COLO829 (cell line): ENCODE data around the gene PNKP.
A peak's percentile ranks its signal among the peaks of the same experiment; 100 is the strongest.

Experiments
- DNase-seq: peaks from one replicate; pipeline ENCODE4 v3.0.0; 2012; ENCODE audit warnings: low spot score

The PNKP gene

GRCh38 chr19:49890349-49891311 is 23.3 kb upstream of the PNKP start:
- peak; percentile 56 for DNase-seq

GRCh38 chr19:49889687-49890348 is 22.4 kb upstream of the PNKP start:
- no peak for DNase-seq

- DNase-seq: no peak
These were observed 21.8 kb upstream of the PNKP start for GRCh38 chr19:49889038-49889686.

GRCh38 chr19:49888510-49888824 is 21.1 kb upstream of the PNKP start:
- no peak for DNase-seq

GRCh38 chr19:49887665-49888509 is 20.5 kb upstream of the PNKP start:
- no peak for DNase-seq

- no peak for DNase-seq
These were observed 19.8 kb upstream of the PNKP start for GRCh38 chr19:49887037-49887664.

GRCh38 chr19:49884760-49885159 is 17.4 kb upstream of the PNKP start:
- no peak for DNase-seq

- DNase-seq: no peak
These were observed 16.7 kb upstream of the PNKP start for GRCh38 chr19:49884109-49884508.

- no peak for DNase-seq
These were observed 15.7 kb upstream of the PNKP start for GRCh38 chr19:49883094-49883493.

- no peak for DNase-seq
These were observed 15.3 kb upstream of the PNKP start for GRCh38 chr19:49882643-49883042.

- no peak for DNase-seq
These were observed 14.5 kb upstream of the PNKP start for GRCh38 chr19:49881672-49882394.

- DNase-seq: no peak
These were observed 13.8 kb upstream of the PNKP start for GRCh38 chr19:49881186-49881585.

- DNase-seq: no peak
These were observed 12.9 kb upstream of the PNKP start for GRCh38 chr19:49880162-49880869.

GRCh38 chr19:49879243-49879963 is 12.0 kb upstream of the PNKP start:
- no peak for DNase-seq

- DNase-seq: no peak
These were observed 11.3 kb upstream of the PNKP start for GRCh38 chr19:49878744-49879070.

GRCh38 chr19:49877879-49878743 is 10.7 kb upstream of the PNKP start:
- peak; percentile 97 for DNase-seq

- peak; percentile 100 for DNase-seq
These were observed 9.9 kb upstream of the PNKP start, which contains the start of the genes AKT1S1 and TBC1D17 for GRCh38 chr19:49877020-49877878. AKT1S1 (minus strand) TSS chr19:49877355; CDS start chr19:49873295, 4,060 bp downstream. TBC1D17 (plus strand) TSS chr19:49877702; CDS start chr19:49877724, 22 bp downstream.
